GM19467 (cell line): Measurements from ENCODE around the gene URB2.
"Not testable (repeated sequence)": the region's sequence is repeated elsewhere in the genome, so short reads cannot be mapped to it uniquely, and the experiment has no call there.

Source experiments
- ATAC-seq: cut with Tn5 transposase; IDR thresholded peaks from one replicate; pipeline ENCODE4 v1.9.1; 2021; ENCODE audit warnings: mild to moderate bottlenecking, moderate library complexity; ENCODE audit not compliant: unreplicated experiment

URB2 gene

DNA sequence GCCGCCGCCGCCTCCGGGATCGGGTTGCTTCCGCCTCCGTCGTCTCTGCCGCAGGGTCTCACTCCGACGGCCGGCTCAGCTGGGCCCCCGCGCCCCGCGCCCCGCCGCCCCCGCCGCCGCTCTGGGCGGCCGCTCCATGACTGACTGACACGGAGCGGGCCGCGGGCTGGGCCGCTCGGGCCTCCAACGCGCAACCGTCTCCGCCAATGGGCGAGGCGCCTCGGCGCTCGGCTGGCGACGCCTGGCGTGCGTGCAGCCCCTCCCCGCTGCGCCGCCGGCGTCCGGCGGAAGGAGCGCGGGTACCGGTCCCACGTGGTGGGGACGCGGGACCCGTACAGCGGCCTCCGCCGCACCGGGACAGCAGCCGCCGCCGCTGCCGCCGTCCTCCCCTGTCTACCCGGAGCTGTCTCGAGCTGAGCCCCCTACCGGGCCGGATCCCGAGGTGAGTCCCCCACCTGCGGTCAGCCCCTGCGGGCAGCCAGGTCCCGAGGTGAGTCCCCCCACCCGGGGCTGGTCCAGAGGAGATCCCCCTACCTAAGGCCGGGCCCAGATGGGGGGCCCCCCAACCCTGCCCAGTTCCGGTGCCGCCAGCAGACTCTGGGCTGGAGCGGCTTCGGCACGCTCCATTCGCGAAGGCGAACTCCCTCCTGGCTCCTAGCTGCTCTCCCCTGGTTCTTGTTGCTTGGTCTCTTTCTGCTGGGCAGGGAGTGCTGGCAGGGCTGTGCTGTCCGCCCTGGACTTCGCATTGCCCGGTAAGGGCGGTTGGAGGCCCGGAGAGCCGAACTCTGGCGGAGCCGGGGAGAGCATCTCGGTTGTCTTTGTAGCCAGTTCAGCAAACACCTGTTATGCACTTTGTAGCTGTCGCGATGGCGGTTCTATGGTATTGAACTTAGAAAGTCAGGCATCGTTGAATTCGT lies at the start of gene URB2, which contains the start of gene TAF5L:
Gene URB2, plus strand, starts transcription at position 333 of the 917 bp plus-strand sequence. CDS start 1,387 bp downstream, outside the sequence.
Gene TAF5L, minus strand, starts transcription at position 208 of the 917 bp plus-strand sequence. CDS start 11,640 bp downstream, outside the sequence.
- peak; percentile 83 for ATAC-seq

DNA sequence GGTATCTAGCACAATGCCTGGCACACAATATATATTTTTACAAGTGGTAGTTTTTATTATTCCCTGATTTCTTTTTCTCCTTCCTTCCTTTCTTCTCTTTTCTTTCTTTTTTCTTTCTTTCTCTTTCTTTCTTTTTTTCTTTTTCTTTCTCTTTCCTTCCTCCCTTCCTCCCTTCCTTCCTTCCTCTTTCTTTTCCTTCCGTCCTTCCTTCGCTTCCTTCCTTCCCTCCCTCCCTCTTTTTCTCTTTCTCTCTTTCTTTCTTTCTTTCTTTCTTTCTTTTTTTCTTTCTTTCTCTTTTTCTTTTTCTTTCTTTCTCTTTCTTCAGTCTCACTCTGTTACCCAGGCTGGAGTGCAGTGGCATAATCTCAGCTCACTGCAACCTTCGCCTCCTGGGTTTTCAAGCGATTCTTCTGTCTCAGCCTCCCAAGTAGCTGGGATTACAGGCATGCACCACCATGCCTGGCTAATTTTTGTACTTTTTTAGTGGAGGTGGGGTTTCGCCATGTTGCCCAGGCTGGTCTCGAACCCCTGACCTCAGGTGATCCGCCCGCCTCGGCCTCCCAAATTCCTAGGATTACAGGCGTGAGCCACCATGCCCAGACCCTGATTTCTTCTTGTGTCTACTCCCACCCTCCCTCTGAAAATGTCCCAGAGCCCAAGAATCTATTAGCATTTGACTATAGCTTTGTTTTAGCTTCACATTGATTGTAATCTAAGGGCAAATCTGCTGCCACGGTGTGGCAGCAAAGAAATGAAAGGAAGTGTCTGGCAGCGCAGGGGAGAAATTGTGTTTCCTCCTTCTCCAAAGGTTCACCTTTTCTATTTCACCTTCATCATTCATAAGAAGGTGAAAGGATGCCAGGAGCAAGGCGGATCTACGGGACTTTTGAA lies 47.6 kb upstream of the URB2 start:
- no peak for ATAC-seq

GRCh38 chr1:229579059-229579673 lies 46.9 kb upstream of the URB2 start:
- ATAC-seq, result no peak

DNA sequence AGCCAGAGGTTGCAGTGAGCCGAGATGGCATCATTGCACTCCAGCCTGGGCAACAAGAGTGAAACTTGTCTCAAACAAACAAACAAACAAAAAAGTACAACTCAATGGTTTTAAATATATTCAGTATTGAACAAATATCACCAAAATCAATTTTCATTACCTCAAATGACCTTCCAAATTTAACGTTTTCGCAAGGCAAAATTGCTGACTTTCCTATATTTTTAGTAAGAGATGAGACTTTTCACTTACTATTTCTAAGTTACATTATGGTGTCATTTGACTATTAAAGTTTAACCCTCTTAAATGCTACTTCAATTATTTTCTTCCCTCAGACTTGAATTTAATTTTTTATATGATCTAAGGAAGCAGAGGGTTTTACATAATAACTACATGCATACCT lies 44.6 kb upstream of the URB2 start:
- no peak for ATAC-seq

DNA sequence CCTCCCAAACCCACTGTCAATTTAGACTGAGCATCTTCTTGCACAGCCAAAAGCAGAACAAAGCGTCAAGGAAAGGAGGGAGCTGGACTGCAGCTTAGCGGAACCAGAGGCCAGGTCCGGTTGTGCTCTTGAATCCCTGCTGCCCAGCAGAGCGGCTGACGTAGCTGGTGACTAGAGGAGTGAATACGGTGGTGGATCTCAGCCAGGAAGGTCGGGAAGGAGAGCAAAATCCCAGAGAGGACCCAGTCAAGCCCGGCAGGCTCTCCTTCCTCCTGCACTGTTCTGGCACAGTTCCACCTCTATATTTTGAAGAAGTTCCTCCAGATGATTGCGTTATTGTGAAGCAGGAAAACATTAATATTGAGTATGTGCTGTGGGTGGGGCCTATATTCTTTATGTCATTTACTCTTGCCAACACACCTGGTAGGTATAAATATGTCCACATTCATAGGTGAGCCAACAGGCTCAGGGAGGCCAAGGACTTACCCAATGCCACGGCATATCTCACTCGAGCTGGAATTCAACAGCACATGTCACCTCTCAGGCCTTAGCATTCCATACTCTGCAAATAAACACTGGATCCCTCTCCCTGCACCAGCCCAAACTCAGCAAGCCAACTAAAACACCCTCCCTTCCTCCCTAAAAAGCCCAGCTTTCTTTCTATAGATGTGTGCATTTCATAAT lies 43.9 kb upstream of the URB2 start:
- ATAC-seq, result no peak

DNA sequence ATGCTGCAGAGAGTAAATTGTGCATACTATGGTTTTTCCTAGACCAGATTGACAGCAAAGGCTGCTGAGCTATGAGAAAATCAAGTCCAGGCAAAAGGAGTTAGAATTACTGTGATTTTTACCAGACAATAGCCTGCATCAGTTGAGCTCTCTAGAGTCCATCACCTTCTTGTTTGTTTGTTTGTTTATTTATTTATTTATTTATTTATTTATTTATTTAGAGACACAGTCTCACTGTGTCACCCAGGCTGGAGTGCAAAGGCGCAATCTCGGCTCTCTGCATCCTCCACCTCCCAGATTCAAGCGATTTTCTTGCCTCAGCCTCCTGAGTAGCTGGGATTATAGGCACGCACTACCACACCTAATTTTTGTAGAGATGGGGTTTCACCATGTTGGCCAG lies 43.3 kb upstream of the URB2 start:
- no peak for ATAC-seq

DNA sequence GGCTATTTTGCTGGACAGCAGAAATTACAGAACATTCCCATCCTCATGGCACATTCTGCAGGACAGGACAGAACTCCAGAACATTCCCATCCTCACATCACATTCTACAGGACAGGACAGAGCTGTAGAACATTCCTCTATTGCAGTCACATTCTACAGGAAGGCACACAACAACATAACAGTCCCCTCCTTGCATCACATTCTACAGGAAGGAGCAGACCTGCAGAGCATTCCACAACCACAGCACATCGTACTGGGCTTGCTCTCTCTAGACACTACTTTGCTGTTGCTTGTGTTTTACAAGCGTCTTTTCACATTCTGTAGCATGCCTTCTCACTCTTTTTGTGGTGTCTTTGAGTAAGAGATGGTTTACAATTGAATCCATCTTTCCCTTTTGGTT lies 40.7 kb upstream of the URB2 start:
- ATAC-seq, result no peak

DNA sequence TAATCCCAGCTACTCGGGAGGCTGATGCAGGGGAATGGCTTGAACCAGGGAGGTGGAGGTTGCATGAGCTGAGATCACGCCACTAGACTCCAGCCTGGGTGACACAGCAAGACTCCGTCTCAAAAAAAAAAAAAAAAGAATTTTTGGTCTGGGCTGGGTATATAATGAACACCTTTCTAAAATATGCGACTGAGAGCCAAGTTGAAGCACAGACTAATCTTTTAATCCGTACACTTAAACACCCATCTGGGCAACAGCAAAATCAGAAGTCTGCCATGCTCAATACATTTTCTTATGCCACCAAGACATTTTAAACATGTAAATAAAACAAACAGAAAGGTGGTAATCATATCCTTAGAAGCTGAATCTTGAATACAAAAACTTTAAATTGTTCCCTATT lies 35.9 kb upstream of the URB2 start:
- ATAC-seq, result no peak

DNA sequence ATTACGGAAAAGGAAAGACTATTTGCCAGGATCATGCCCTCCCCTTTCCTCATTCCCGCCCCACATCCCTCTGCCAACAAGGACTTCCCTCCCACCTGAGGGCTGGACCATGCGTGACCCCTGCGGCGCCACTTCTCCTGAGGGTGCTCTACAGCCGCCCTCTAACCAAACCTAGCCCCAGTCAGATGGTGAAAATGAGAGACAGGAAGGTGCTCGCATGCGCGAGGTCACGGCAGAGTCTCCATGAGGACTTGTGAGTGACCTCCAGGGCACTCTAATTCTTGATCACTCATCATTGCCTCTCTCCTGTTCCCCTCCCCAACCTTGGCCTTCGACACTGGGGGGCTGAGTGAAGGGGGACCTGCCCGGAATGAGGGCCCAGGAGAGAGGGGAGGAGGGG lies 32.2 kb upstream of the URB2 start:
- no peak for ATAC-seq

DNA sequence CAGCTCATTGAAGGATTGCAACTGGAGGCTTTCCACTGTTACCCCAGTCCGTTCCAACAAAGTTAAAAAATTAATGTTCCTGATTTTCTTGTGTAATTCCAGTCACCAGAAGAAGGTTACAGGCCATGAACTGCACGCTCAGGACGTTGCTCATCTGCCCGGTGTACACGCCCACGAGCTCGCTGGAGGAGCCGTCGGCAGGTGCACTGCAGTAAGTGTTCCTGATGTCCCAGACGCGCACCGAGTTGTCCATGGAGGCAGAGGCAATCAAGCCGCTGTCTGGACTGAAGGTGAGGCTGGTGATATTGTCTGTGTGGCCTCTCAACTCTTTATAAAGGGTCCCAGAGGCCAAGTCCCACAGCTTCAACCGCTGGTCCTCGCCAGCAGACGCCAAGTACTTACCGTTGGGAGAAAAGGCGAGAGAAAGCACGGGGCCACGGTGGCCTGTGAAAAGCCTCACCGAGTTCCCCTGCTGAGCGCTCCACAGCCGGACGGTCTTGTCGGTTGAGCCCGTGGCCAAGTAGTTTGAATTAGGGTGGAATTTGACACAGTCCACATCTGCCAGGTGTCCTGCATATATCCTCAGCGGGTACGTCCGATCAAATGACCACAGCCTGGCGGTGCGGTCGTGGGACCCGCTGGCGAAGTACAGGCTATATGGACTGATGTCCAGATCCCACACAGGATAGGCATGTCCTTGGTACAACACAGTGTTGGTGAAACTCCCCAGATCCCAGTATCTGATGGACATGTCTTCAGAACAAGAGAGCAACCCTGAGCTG lies 31.6 kb upstream of the URB2 start:
- no peak for ATAC-seq

DNA sequence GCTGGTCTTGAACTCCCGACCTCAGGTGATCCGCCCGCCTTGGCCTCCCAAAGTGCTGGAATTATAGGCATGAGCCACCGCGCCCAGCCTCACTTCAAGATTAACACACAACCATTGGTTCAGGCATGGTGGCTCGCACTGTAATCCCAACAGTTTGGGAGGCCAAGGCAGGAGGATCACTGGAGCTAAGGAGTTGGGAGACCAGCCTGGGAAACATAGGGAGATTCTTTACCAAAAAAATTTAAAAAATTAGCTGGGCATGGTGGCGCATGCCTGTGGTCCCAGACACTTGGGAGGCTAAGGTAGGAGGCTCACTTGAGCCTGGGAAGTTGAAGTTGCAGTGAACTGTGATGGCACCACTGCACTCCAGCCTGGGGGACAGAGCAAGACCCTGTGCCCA lies 30.2 kb upstream of the URB2 start:
- not testable (repeated sequence) for ATAC-seq

GRCh38 chr1:229596925-229597699 lies 28.9 kb upstream of the URB2 start:
- no peak for ATAC-seq

GRCh38 chr1:229597877-229598276 lies 28.2 kb upstream of the URB2 start:
- no peak for ATAC-seq

- no peak for ATAC-seq
These were observed 26.7 kb upstream of the URB2 start for GRCh38 chr1:229599218-229599954.

DNA sequence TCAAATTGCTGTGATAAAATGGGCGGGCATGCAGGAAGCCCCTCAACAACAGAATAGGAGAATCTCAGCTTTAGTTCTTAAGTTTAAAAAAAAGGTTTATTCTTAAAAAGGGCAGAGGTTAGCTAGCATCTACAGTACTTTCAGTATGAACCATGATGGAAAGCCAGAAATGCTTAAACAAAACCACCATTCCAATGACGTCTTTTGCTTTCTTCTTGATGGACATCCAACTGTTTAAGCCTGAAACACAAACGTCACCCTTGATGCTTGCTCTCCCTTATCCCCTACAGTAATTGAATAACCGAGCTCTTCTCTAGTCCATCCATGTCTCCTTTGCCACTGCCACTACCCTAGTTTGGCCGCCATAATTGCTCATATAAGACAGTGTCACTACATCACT lies 25.8 kb upstream of the URB2 start:
- no peak for ATAC-seq

DNA sequence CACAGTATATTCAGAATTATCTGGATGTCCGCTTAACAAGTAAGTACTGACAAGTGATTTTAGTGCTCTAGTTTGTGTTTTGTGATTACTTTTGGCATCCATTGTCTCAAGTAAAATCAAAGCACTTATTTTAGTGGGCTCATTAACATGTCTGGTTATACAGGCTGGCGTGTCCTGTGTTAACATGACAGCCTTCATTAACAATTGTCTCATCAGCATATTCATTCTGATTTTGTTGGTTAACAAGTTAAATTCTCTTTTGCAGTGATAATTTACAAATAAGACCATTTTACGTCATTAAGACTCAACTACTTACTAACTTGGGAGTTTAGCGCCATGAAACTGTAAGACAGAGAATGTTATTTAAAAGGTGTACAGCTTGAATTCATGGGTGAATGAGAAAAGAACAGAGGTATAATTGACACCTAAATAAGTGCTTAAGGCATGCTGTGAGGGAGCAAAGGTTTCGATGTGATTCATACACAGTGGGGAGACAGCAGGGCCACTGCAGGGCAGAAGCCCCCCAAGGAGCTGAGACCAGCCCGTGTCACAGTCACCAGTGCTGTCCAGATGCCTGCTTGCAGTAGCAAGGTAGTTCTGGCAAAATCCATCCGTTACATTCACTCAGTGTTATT lies 22.6 kb upstream of the URB2 start:
- no peak for ATAC-seq

GRCh38 chr1:229607370-229607769 lies 18.7 kb upstream of the URB2 start:
- no peak for ATAC-seq

DNA sequence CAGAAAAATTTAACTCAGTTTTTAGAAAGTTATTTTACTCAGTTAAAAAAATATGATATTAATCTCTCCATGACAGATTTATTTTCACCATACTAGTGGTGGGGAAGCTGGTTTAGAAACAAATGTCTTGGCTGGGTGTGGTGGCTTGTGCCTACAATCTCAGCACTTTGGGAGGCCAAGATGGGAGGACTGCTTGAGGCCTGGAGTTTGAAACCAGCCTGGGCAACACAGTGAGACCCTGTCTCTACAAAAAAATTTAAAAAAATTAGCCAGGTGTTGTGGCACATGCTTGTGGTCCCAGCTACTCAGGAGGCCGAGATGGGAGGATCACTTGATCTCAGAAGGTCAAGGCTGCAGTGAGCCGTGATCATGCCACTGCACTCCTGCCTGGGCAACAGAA lies 17.5 kb upstream of the URB2 start:
- no peak for ATAC-seq
